ENCODE results near the gene SYT7. TPM values are rescaled to one million over a fixed set of nuclear protein-coding genes. Genes with fewer than 3 reads are reported as not detected.
A peak's percentile ranks its signal among the peaks of the same experiment; 100 is the strongest.

Gene SYT7
- total and polyA plus RNA-seq, 4 donors, result 2.1 to 114 (median 30.8) TPM

GRCh38 chr11:61489833-61490721 is 90.8 kb downstream of the SYT7 start:
- H3K36me3 ChIP-seq (ENCODE audit: control insufficient read depth in 4 of 4, insufficient read depth in 3 of 4, low read depth in 1 of 4, low read length in 3 of 4), result no peaks in the 10 kb centered on the region
- H3K9me3 ChIP-seq (ENCODE audit: control insufficient read depth in 4 of 4, low read length in 3 of 4), result no peaks in the 10 kb centered on the region
- TF ChIP-seq FOXA2 (IDR thresholded peaks at IDR 0.05), result peak; percentile 34
- TF ChIP-seq HNF4G (IDR thresholded peaks at IDR 0.05), result peak; percentile 65
- TF ChIP-seq RAD21 (IDR thresholded peaks at IDR 0.05), result peak in 1 of 2 donors; percentile 47
- TF ChIP-seq RXRA (IDR thresholded peaks at IDR 0.05), result peak; percentile 99 to 100
- TF ChIP-seq, protein P1, sequence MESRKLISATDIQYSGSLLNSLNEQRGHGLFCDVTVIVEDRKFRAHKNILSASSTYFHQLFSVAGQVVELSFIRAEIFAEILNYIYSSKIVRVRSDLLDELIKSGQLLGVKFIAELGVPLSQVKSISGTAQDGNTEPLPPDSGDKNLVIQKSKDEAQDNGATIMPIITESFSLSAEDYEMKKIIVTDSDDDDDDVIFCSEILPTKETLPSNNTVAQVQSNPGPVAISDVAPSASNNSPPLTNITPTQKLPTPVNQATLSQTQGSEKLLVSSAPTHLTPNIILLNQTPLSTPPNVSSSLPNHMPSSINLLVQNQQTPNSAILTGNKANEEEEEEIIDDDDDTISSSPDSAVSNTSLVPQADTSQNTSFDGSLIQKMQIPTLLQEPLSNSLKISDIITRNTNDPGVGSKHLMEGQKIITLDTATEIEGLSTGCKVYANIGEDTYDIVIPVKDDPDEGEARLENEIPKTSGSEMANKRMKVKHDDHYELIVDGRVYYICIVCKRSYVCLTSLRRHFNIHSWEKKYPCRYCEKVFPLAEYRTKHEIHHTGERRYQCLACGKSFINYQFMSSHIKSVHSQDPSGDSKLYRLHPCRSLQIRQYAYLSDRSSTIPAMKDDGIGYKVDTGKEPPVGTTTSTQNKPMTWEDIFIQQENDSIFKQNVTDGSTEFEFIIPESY (IDR thresholded peaks at IDR 0.05), result no peak
- peak; percentile 94 for TF ChIP-seq SP1 (IDR thresholded peaks at IDR 0.05)
- TF ChIP-seq NR2F2 (IDR thresholded peaks at IDR 0.05), result peak; percentile 91
- TF ChIP-seq JUND (IDR thresholded peaks at IDR 0.05), result peak in 1 of 2 donors; percentile 47
- peak; percentile 95 for TF ChIP-seq HNF4A (conservative IDR thresholded peaks at IDR 0.05)
- TF ChIP-seq EGR1 (IDR thresholded peaks at IDR 0.05; ENCODE audit: low read depth in 2 of 2), result no peak
- TF ChIP-seq REST (IDR thresholded peaks at IDR 0.05), result peak; percentile 57
- TF ChIP-seq CTCF (IDR thresholded peaks at IDR 0.05; ENCODE audit: low read depth, low read length, missing input control), result no peak
- TF ChIP-seq YY1 (IDR thresholded peaks at IDR 0.05), result no peak
- no peak for TF ChIP-seq MAX (IDR thresholded peaks at IDR 0.05)
- H3K27ac ChIP-seq (ENCODE audit: low read depth in 1 of 2, low read length in 2 of 2), result peak overlapping the region; percentile 60 to 71
- H3K27me3 ChIP-seq (ENCODE audit: control insufficient read depth in 4 of 4, insufficient read depth in 4 of 4, low read length in 3 of 4), result no peaks in the 10 kb centered on the region
- DNase-seq (ENCODE audit: low spot score), result no peak
- H3K4me3 ChIP-seq (ENCODE audit: low read depth in 1 of 3, low read length in 3 of 3), result peak overlapping the region in 1 of 3 donors; percentile 10
- 29% methylated on average over 13 of the region's 13 CpGs for WGBS
- H3K4me1 ChIP-seq (ENCODE audit: control insufficient read depth in 4 of 4, insufficient read depth in 4 of 4, low read length in 3 of 4), result peaks cover 16 to 37% (median 29%) of the 10 kb centered on the region in 4 donors
- no peak overlapping the region for H3K9ac ChIP-seq (ENCODE audit: low read depth in 1 of 2, low read length in 2 of 2)

Data from liver (tissue), 9 donors.